Nephron (organoid): ENCODE data around the gene DHRS7.

Source experiments
- H3K27ac Mint-ChIP-seq, 3 experiments: 2 replicates each; pipeline ENCODE4 v1.8.0; 2020; ENCODE audit warnings: mixed read lengths in 3 of 3, mild to moderate bottlenecking in 2 of 3, moderate library complexity in 1 of 3
- H3K27me3 Mint-ChIP-seq: 2 replicates; pipeline ENCODE4 v1.8.0; 2021; ENCODE audit warnings: low read depth, mild to moderate bottlenecking, moderate library complexity, mixed read lengths
- H3K36me3 Mint-ChIP-seq: 2 replicates; pipeline ENCODE4 v1.8.0; 2020; ENCODE audit warnings: low read depth, mixed read lengths
- H3K4me1 Mint-ChIP-seq: 2 replicates; pipeline ENCODE4 v1.8.0; 2020; ENCODE audit warnings: mixed read lengths
- H3K4me3 Mint-ChIP-seq, 3 experiments: 2 replicates each; pipeline ENCODE4 v1.8.0; 2020; ENCODE audit warnings: mild to moderate bottlenecking in 3 of 3, mixed read lengths in 3 of 3, moderate library complexity in 2 of 3
- H3K9me3 Mint-ChIP-seq: 2 replicates; pipeline ENCODE4 v1.8.0; 2020; ENCODE audit warnings: mixed read lengths
- TF ChIP-seq, protein P1 (sequence below), 3 experiments: fragments of 200-600 bp; sonication (generic); IDR thresholded peaks; one replicate each; pipeline ENCODE4 v1.5.0; 2021; ENCODE audit warnings: antibody characterized with exemption in 3 of 3; ENCODE audit not compliant: unreplicated experiment in 3 of 3

DHRS7 gene

GRCh38 chr14:60153991-60154390 lies 11.2 kb downstream of the DHRS7 start:
- Mint-ChIP-seq H3K27ac (no peak overlapping the region), H3K36me3 (peaks cover 68% of the 10 kb centered on the region), H3K4me3 (no peak overlapping the region), H3K27me3 (no peaks in the 10 kb centered on the region), H3K9me3 (no peaks in the 10 kb centered on the region), H3K4me1 (peaks cover 8% of the 10 kb centered on the region)
- TF ChIP-seq, protein P1, sequence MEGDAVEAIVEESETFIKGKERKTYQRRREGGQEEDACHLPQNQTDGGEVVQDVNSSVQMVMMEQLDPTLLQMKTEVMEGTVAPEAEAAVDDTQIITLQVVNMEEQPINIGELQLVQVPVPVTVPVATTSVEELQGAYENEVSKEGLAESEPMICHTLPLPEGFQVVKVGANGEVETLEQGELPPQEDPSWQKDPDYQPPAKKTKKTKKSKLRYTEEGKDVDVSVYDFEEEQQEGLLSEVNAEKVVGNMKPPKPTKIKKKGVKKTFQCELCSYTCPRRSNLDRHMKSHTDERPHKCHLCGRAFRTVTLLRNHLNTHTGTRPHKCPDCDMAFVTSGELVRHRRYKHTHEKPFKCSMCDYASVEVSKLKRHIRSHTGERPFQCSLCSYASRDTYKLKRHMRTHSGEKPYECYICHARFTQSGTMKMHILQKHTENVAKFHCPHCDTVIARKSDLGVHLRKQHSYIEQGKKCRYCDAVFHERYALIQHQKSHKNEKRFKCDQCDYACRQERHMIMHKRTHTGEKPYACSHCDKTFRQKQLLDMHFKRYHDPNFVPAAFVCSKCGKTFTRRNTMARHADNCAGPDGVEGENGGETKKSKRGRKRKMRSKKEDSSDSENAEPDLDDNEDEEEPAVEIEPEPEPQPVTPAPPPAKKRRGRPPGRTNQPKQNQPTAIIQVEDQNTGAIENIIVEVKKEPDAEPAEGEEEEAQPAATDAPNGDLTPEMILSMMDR (IDR thresholded peaks at IDR 0.05; ENCODE audit: unreplicated experiment in 3 of 3): no peak

GRCh38 chr14:60151715-60152114 lies 13.5 kb downstream of the DHRS7 start:
- H3K27me3 Mint-ChIP-seq: no peaks in the 10 kb centered on the region
- peaks cover 74% of the 10 kb centered on the region for H3K36me3 Mint-ChIP-seq
- H3K9me3 Mint-ChIP-seq: no peaks in the 10 kb centered on the region
- H3K27ac Mint-ChIP-seq: no peak overlapping the region
- TF ChIP-seq, protein P1 (IDR thresholded peaks at IDR 0.05; ENCODE audit: unreplicated experiment in 3 of 3): no peak
- H3K4me3 Mint-ChIP-seq: no peak overlapping the region
- H3K4me1 Mint-ChIP-seq: peaks cover 3% of the 10 kb centered on the region

GRCh38 chr14:60134702-60135101 lies 30.5 kb downstream of the DHRS7 start:
- H3K36me3 Mint-ChIP-seq: peaks cover 57% of the 10 kb centered on the region
- no peak overlapping the region for H3K4me3 Mint-ChIP-seq
- no peak overlapping the region for H3K27ac Mint-ChIP-seq
- H3K9me3 Mint-ChIP-seq: no peaks in the 10 kb centered on the region
- no peaks in the 10 kb centered on the region for H3K4me1 Mint-ChIP-seq
- H3K27me3 Mint-ChIP-seq: no peaks in the 10 kb centered on the region
- TF ChIP-seq, protein P1 (IDR thresholded peaks at IDR 0.05; ENCODE audit: unreplicated experiment in 3 of 3): no peak

- no peak overlapping the region for H3K4me3 Mint-ChIP-seq
- no peaks in the 10 kb centered on the region for H3K9me3 Mint-ChIP-seq
- no peak overlapping the region for H3K27ac Mint-ChIP-seq
- H3K4me1 Mint-ChIP-seq: no peaks in the 10 kb centered on the region
- peaks cover 63% of the 10 kb centered on the region for H3K36me3 Mint-ChIP-seq
- TF ChIP-seq, protein P1 (IDR thresholded peaks at IDR 0.05; ENCODE audit: unreplicated experiment in 3 of 3): no peak
- no peaks in the 10 kb centered on the region for H3K27me3 Mint-ChIP-seq
Observed at GRCh38 chr14:60133487-60133886, 31.7 kb downstream of the DHRS7 start.

- no peak overlapping the region for H3K27ac Mint-ChIP-seq
- H3K9me3 Mint-ChIP-seq: peaks cover 5% of the 10 kb centered on the region
- peaks cover 80% of the 10 kb centered on the region for H3K36me3 Mint-ChIP-seq
- H3K4me3 Mint-ChIP-seq: no peak overlapping the region
- H3K27me3 Mint-ChIP-seq: no peaks in the 10 kb centered on the region
- no peaks in the 10 kb centered on the region for H3K4me1 Mint-ChIP-seq
- TF ChIP-seq, protein P1 (IDR thresholded peaks at IDR 0.05; ENCODE audit: unreplicated experiment in 3 of 3): no peak
Observed at GRCh38 chr14:60125918-60126317, 39.3 kb downstream of the DHRS7 start.

- H3K9me3 Mint-ChIP-seq: no peaks in the 10 kb centered on the region
- H3K36me3 Mint-ChIP-seq: peaks cover 56% of the 10 kb centered on the region
- H3K27ac Mint-ChIP-seq: no peak overlapping the region
- H3K4me1 Mint-ChIP-seq: peaks cover 10% of the 10 kb centered on the region
- H3K27me3 Mint-ChIP-seq: no peaks in the 10 kb centered on the region
- TF ChIP-seq, protein P1 (IDR thresholded peaks at IDR 0.05; ENCODE audit: unreplicated experiment in 3 of 3): no peak
- no peak overlapping the region for H3K4me3 Mint-ChIP-seq
Observed at GRCh38 chr14:60116181-60116580, 49.0 kb downstream of the DHRS7 start.
